ENCODE results near the gene CTSE. TPM values are rescaled to one million over a fixed set of nuclear protein-coding genes. Genes with fewer than 3 reads are reported as not detected.

The CTSE gene
- polyA plus RNA-seq, 1 donor (not counting 4 experiments of a cell fraction or from before 2014, with no cell fraction given) = 0.33 TPM

DNA sequence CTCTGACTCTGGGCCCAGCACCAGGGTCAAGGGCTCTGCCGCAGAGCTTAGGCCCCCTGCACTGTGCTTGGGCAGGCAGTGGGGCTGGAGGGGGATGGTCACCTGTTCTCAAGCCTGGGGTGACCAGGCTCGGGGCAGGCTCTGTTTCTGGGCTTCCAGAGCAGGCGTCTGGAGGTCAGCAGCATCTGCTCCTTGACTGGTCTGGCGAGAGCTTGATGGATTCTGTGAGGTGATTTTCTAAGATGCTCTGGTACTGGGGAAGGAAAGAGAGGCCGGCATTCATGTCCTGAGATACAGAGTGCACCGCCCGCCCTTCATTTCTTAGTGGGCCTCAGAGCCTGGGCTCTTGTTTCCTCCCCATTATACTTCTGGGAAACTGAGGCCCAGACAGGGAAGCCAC lies 45.0 kb downstream of the CTSE start:
- H3K27me3 ChIP-seq (ENCODE audit: control insufficient read depth, extremely low read depth, insufficient read depth, low read length) = no peaks in the 10 kb centered on the region
- no peak overlapping the region for H2AFZ ChIP-seq (ENCODE audit: control insufficient read depth, low read length)
- FAIRE-seq = no peak
- peaks cover 6% of the 10 kb centered on the region for H3K4me1 ChIP-seq (ENCODE audit: control insufficient read depth, extremely low read depth, insufficient read depth, low read length)
- peaks cover 6 to 7% of the 10 kb centered on the region in 2 experiments for H3K36me3 ChIP-seq (ENCODE audit: control insufficient read depth in 2 of 2, extremely low read depth in 1 of 2, insufficient read depth in 2 of 2, low read length in 2 of 2)
- H3K27ac ChIP-seq (ENCODE audit: control insufficient read depth, insufficient read depth, low read length) = no peak overlapping the region
- no peak overlapping the region for H3K9ac ChIP-seq (ENCODE audit: control insufficient read depth, extremely low read depth, insufficient read depth, low read length)
- H3K9me3 ChIP-seq (ENCODE audit: control insufficient read depth, low read depth, low read length) = no peaks in the 10 kb centered on the region
- no peak for DNase-seq (ENCODE audit: low read depth, low spot score)
- no peaks in the 10 kb centered on the region for H4K20me1 ChIP-seq (ENCODE audit: control insufficient read depth, extremely low read depth, insufficient read depth, low read length)
- H3K79me2 ChIP-seq (ENCODE audit: control insufficient read depth, insufficient read depth, low read length) = no peaks in the 10 kb centered on the region
- TF ChIP-seq EZH2 (IDR thresholded peaks at IDR 0.05; ENCODE audit: low read length) (no peak), CTCF (optimal IDR thresholded peaks at IDR 0.05 in 1 of 3, IDR thresholded peaks at IDR 0.05 in 1 of 3, conservative IDR thresholded peaks at IDR 0.05 in 1 of 3; ENCODE audit: extremely low read depth in 1 of 3, insufficient read depth in 2 of 3, low read length in 3 of 3) (no peak)
- H3K9me1 ChIP-seq (ENCODE audit: control insufficient read depth, extremely low read depth, insufficient read depth, low read length) = peaks cover 4% of the 10 kb centered on the region
- dilution Hi-C loops (cut with MboI; ENCODE audit: extremely low pct_ligation_motif_present, low sequenced_read_pairs) = no loop called here
- no peak overlapping the region for H3K4me2 ChIP-seq (ENCODE audit: control insufficient read depth, extremely low read depth, insufficient read depth, low read depth, low read length)
- no peak overlapping the region for H3K4me3 ChIP-seq (ENCODE audit: control insufficient read depth in 2 of 3, extremely low read depth in 1 of 3, insufficient read depth in 2 of 3, low read depth in 1 of 3, low read length in 3 of 3)

DNA sequence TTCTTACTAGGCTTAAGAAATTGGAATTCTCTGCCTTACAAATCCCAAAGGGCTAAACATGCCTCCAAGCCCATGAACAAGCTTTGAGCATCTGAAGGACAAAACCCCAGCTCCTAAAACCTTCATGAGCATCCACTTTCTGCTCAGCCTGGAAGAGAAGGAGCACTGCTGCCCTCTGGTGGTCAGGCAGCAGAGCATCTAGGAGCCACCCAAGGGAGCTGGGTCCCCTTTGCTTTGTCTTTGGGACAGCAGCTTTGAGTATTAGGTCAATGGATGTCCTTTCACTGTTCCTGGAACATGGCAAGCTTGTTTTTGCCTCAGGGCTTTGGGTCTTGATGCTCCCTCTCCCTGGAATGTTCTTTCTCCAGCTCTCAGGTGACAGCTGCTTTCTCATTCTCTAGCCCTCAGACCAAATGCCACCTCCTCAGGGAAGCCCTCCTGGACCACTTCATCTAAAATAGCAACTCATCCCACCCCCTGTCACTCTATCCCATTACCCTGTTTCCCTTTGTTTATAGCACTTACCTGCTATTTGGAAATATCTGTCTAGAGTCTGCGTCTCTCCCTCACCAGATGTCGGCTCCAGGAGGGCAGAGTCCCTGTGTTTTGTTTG lies 46.2 kb downstream of the CTSE start:
- H3K36me3 ChIP-seq (ENCODE audit: control insufficient read depth in 2 of 2, extremely low read depth in 1 of 2, insufficient read depth in 2 of 2, low read length in 2 of 2) = peaks cover 6 to 7% of the 10 kb centered on the region in 2 experiments
- no peak for FAIRE-seq

More for the DNA sequence above, 46.2 kb downstream of the CTSE start:
- Histone ChIP-seq H3K9ac (ENCODE audit: control insufficient read depth, extremely low read depth, insufficient read depth, low read length) (no peak overlapping the region), H3K79me2 (ENCODE audit: control insufficient read depth, insufficient read depth, low read length) (no peaks in the 10 kb centered on the region), H3K9me1 (ENCODE audit: control insufficient read depth, extremely low read depth, insufficient read depth, low read length) (peaks cover 4% of the 10 kb centered on the region), H4K20me1 (ENCODE audit: control insufficient read depth, extremely low read depth, insufficient read depth, low read length) (no peaks in the 10 kb centered on the region), H3K9me3 (ENCODE audit: control insufficient read depth, low read depth, low read length) (no peaks in the 10 kb centered on the region), H3K4me1 (ENCODE audit: control insufficient read depth, extremely low read depth, insufficient read depth, low read length) (no peaks in the 10 kb centered on the region), H3K4me3 (ENCODE audit: control insufficient read depth in 2 of 3, extremely low read depth in 1 of 3, insufficient read depth in 2 of 3, low read depth in 1 of 3, low read length in 3 of 3) (no peak overlapping the region), H3K27me3 (ENCODE audit: control insufficient read depth, extremely low read depth, insufficient read depth, low read length) (no peaks in the 10 kb centered on the region), H3K27ac (ENCODE audit: control insufficient read depth, insufficient read depth, low read length) (no peak overlapping the region), H3K4me2 (ENCODE audit: control insufficient read depth, extremely low read depth, insufficient read depth, low read depth, low read length) (no peak overlapping the region), H2AFZ (ENCODE audit: control insufficient read depth, low read length) (no peak overlapping the region)
- TF ChIP-seq EZH2 (IDR thresholded peaks at IDR 0.05; ENCODE audit: low read length) = no peak
- peak; percentile 95 to 98 (median 96) for TF ChIP-seq CTCF (optimal IDR thresholded peaks at IDR 0.05 in 1 of 3, IDR thresholded peaks at IDR 0.05 in 1 of 3, conservative IDR thresholded peaks at IDR 0.05 in 1 of 3; ENCODE audit: extremely low read depth in 1 of 3, insufficient read depth in 2 of 3, low read length in 3 of 3)
- DNase-seq (ENCODE audit: low read depth, low spot score) = no peak
- dilution Hi-C loops (cut with MboI; ENCODE audit: extremely low pct_ligation_motif_present, low sequenced_read_pairs) = no loop called here
